ENCODE results near the gene EFCAB5. TPM values are rescaled to one million over a fixed set of nuclear protein-coding genes. Genes with fewer than 3 reads are reported as not detected.

EFCAB5 gene
- total and polyA plus RNA-seq, 2 experiments from 2014 or later = 0.68 TPM; not detected in 1

GRCh38 chr17:29982991-29983653, 41.7 kb downstream of the EFCAB5 start:
- Mint-ChIP-seq H3K36me3 (ENCODE audit: low read depth) (peaks cover 13% of the 10 kb centered on the region), H3K4me1 (no peaks in the 10 kb centered on the region), H3K27ac (no peak overlapping the region), H3K9me3 (peaks cover 34% of the 10 kb centered on the region), H3K4me3 (no peak overlapping the region), H3K27me3 (ENCODE audit: insufficient read depth, low read depth, poor library complexity) (no peaks in the 10 kb centered on the region)
- Histone ChIP-seq H3K9me2 (ENCODE audit: insufficient read depth) (peaks cover 11% of the 10 kb centered on the region; the same call in 1 of the 2 replicates), H2AFZ (no peak overlapping the region), H3K4me2 (no peak overlapping the region), H3F3A (replicated peaks; ENCODE audit: low read depth) (no peaks in the 10 kb centered on the region), H3K36me3 (ENCODE audit: insufficient read depth) (peaks cover 4% of the 10 kb centered on the region), H3K4me1 (ENCODE audit: insufficient read depth) (no peaks in the 10 kb centered on the region), H3K79me2 (replicated peaks; ENCODE audit: insufficient read depth) (no peaks in the 10 kb centered on the region), H4K20me1 (replicated peaks; ENCODE audit: insufficient read depth) (no peaks in the 10 kb centered on the region), H3K4me3 (no peak overlapping the region), H3K27ac (ENCODE audit: low read depth) (no peak overlapping the region), H3K27me3 (ENCODE audit: insufficient read depth) (no peaks in the 10 kb centered on the region)
- TF ChIP-seq ETS1 (IDR thresholded peaks at IDR 0.05) (no peak), REST (IDR thresholded peaks at IDR 0.05; ENCODE audit: unreplicated experiment) (no peak), POLR2AphosphoS5 (IDR thresholded peaks at IDR 0.05; ENCODE audit: low read depth) (no peak), JUNB (IDR thresholded peaks at IDR 0.05; ENCODE audit: unreplicated experiment) (no peak), EZH2phosphoT487 (IDR thresholded peaks at IDR 0.05; ENCODE audit: unreplicated experiment) (no peak), STAT1 (IDR thresholded peaks at IDR 0.05; ENCODE audit: unreplicated experiment) (no peak), EZH2 (IDR thresholded peaks at IDR 0.05; ENCODE audit: low read depth, unreplicated experiment) (no peak), CREB1 (CRISPR knock-in tag; IDR thresholded peaks at IDR 0.05; ENCODE audit: low read depth) (no peak), NANOG (IDR thresholded peaks at IDR 0.05; ENCODE audit: borderline replicate concordance) (no peak), ZNF462 (CRISPR knock-in tag; IDR thresholded peaks at IDR 0.05) (no peak)
- ATAC-seq (no peak), DNase-seq (ENCODE audit: low spot score) (no peak)

Data from GM23338 (cell line).